Thyroid gland (tissue), 4 donors: ENCODE data around the gene RNASE3.

ENCODE experiments used
- POLR2A ChIP-seq, 2 donors: fragments of 450-650 bp; IDR thresholded peaks; one replicate each; pipeline ENCODE4 v1.6.1; 2017; ENCODE audit warnings: antibody characterized with exemption in 2 of 2, mild to moderate bottlenecking in 2 of 2, moderate library complexity in 1 of 2
- TF ChIP-seq, protein P1 (sequence below), 6 experiments: fragments of 200-600 bp in 3 of 6; fragments of 450-650 bp in 3 of 6; sonication (generic) in 3 of 6; IDR thresholded peaks; one replicate each; pipeline ENCODE4 v1.5.1; 2016 to 2019; ENCODE audit warnings: antibody characterized with exemption in 6 of 6, mild to moderate bottlenecking in 2 of 6, inconsistent platforms in 1 of 6, moderate library complexity in 1 of 6

GRCh38 chr14:20904393-20905029 lies 13.3 kb downstream of the RNASE3 start:
- TF ChIP-seq, protein P1, sequence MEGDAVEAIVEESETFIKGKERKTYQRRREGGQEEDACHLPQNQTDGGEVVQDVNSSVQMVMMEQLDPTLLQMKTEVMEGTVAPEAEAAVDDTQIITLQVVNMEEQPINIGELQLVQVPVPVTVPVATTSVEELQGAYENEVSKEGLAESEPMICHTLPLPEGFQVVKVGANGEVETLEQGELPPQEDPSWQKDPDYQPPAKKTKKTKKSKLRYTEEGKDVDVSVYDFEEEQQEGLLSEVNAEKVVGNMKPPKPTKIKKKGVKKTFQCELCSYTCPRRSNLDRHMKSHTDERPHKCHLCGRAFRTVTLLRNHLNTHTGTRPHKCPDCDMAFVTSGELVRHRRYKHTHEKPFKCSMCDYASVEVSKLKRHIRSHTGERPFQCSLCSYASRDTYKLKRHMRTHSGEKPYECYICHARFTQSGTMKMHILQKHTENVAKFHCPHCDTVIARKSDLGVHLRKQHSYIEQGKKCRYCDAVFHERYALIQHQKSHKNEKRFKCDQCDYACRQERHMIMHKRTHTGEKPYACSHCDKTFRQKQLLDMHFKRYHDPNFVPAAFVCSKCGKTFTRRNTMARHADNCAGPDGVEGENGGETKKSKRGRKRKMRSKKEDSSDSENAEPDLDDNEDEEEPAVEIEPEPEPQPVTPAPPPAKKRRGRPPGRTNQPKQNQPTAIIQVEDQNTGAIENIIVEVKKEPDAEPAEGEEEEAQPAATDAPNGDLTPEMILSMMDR (IDR thresholded peaks at IDR 0.05), result no peak
- TF ChIP-seq POLR2A (IDR thresholded peaks at IDR 0.05), result no peak
